Measurements from ENCODE around the gene PGD.
"Not testable (repeated sequence)": the region's sequence is repeated elsewhere in the genome, so short reads cannot be mapped to it uniquely, and the experiment has no call there.

Gene PGD

DNA sequence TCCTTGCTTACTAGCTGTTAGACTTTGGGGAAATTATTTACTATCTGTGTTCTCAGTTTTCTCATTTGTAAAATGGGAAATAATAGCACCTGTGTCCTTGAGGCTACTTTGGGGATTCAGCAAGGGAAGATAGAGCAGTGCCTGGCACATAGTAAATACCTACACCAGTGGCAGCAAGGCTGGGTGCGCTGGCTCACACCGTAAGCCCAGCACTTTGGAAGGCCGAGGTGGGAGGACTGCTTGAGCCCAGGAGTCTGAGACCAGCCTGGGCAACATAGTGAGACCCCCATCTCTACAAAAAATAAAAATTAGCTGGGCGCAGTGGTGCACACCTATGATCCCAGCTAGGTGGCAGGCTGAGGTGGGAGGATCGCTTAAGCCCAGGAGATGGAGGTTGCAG lies 22.8 kb downstream of the PGD start:
- no peak overlapping the region for H3K4me3 ChIP-seq (ENCODE audit: low read depth, low read length)
- no peak for DNase-seq (ENCODE audit: low read depth)
- TF ChIP-seq, protein P1, sequence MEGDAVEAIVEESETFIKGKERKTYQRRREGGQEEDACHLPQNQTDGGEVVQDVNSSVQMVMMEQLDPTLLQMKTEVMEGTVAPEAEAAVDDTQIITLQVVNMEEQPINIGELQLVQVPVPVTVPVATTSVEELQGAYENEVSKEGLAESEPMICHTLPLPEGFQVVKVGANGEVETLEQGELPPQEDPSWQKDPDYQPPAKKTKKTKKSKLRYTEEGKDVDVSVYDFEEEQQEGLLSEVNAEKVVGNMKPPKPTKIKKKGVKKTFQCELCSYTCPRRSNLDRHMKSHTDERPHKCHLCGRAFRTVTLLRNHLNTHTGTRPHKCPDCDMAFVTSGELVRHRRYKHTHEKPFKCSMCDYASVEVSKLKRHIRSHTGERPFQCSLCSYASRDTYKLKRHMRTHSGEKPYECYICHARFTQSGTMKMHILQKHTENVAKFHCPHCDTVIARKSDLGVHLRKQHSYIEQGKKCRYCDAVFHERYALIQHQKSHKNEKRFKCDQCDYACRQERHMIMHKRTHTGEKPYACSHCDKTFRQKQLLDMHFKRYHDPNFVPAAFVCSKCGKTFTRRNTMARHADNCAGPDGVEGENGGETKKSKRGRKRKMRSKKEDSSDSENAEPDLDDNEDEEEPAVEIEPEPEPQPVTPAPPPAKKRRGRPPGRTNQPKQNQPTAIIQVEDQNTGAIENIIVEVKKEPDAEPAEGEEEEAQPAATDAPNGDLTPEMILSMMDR (IDR thresholded peaks at IDR 0.05; ENCODE audit: low read depth, low read length) = no peak
- TF ChIP-seq MYC (IDR thresholded peaks at IDR 0.05; ENCODE audit: low read depth, low read length) (no peak), POLR2A (IDR thresholded peaks at IDR 0.05; ENCODE audit: extremely low read depth, insufficient read length) (no peak)
- TF ChIP-seq, protein P2, sequence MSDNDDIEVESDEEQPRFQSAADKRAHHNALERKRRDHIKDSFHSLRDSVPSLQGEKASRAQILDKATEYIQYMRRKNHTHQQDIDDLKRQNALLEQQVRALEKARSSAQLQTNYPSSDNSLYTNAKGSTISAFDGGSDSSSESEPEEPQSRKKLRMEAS (IDR thresholded peaks at IDR 0.05; ENCODE audit: low read depth, low read length) = no peak

GRCh38 chr1:10424034-10424433 lies 25.2 kb downstream of the PGD start:
- H3K4me3 ChIP-seq (ENCODE audit: low read depth, low read length) = no peak overlapping the region
- no peak for TF ChIP-seq POLR2A (IDR thresholded peaks at IDR 0.05; ENCODE audit: extremely low read depth, insufficient read length)
- TF ChIP-seq, protein P1 (IDR thresholded peaks at IDR 0.05; ENCODE audit: low read depth, low read length) = no peak
- no peak for TF ChIP-seq MYC (IDR thresholded peaks at IDR 0.05; ENCODE audit: low read depth, low read length)
- TF ChIP-seq, protein P2 (IDR thresholded peaks at IDR 0.05; ENCODE audit: low read depth, low read length) = no peak
- DNase-seq (ENCODE audit: low read depth) = peak; percentile 10

GRCh38 chr1:10424651-10425050 lies 25.8 kb downstream of the PGD start:
- H3K4me3 ChIP-seq (ENCODE audit: low read depth, low read length) = no peak overlapping the region
- no peak for DNase-seq (ENCODE audit: low read depth)
- TF ChIP-seq, protein P2 (IDR thresholded peaks at IDR 0.05; ENCODE audit: low read depth, low read length) = no peak
- no peak for TF ChIP-seq POLR2A (IDR thresholded peaks at IDR 0.05; ENCODE audit: extremely low read depth, insufficient read length)
- TF ChIP-seq, protein P1 (IDR thresholded peaks at IDR 0.05; ENCODE audit: low read depth, low read length) = no peak
- TF ChIP-seq MYC (IDR thresholded peaks at IDR 0.05; ENCODE audit: low read depth, low read length) = no peak

GRCh38 chr1:10425826-10426534 lies 27.1 kb downstream of the PGD start:
- DNase-seq (ENCODE audit: low read depth); H3K4me3 ChIP-seq (ENCODE audit: low read depth, low read length): not testable (repeated sequence)

DNA sequence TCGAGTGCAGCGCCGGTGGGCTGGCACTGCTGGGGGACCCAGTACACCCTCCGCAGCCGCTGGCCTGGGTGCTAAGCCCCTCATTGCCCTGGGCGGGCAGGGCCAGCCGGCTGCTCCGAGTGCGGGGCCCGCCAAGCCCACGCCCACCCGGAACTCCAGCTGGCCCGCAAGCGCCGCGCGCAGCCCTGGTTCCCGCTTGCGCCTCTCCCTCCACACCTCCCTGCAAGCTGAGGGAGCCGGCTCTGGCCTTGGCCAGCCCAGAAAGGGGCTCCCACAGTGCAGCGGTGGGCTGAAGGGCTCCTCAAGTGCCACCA lies 27.6 kb downstream of the PGD start:
- DNase-seq (ENCODE audit: low read depth); H3K4me3 ChIP-seq (ENCODE audit: low read depth, low read length): not testable (repeated sequence)

DNA sequence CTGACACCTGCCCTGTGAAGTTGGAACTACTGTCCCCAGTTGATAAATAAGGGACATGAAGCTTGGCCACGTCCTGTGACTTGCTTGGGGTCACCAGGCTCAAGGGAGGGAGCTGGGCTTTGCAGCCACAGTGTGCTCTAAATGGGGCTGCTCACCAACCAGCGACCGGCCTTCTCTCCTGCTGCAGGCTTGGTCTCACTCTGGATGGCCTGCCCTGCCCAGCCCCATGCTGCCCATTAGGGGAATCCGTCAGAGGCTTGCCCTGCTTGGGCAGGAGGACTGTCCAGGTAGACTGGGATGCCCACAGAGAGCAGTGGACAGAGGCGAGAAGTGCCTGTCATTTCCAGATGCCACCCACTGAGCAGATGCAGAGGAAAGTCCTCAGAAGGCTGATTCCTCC lies 30.1 kb downstream of the PGD start:
- TF ChIP-seq POLR2A (IDR thresholded peaks at IDR 0.05; ENCODE audit: extremely low read depth, insufficient read length) = no peak
- no peak for DNase-seq (ENCODE audit: low read depth)
- no peak overlapping the region for H3K4me3 ChIP-seq (ENCODE audit: low read depth, low read length)

DNA sequence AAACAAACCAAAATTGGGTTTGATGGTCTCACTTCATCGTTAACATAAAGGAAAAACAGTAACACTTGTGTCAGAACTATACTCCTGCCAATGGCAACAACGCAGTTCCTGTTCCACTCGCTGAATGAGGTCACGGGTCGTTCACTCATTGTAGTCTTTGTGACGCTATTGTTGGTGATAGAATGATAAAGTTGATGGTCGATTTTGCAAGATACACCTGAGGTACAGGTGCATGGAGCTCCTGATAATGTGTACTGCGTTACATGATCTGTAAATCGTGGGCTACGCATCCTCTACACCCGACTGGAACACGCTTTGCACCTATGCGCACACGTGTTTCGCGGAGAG lies 31.0 kb downstream of the PGD start:
- peak overlapping the region; percentile 68 for H3K4me3 ChIP-seq (ENCODE audit: low read depth, low read length)
- TF ChIP-seq, protein P1 (IDR thresholded peaks at IDR 0.05; ENCODE audit: low read depth, low read length) = no peak
- TF ChIP-seq POLR2A (IDR thresholded peaks at IDR 0.05; ENCODE audit: extremely low read depth, insufficient read length) = no peak
- TF ChIP-seq, protein P2 (IDR thresholded peaks at IDR 0.05; ENCODE audit: low read depth, low read length) = no peak
- no peak for TF ChIP-seq MYC (IDR thresholded peaks at IDR 0.05; ENCODE audit: low read depth, low read length)
- no peak for DNase-seq (ENCODE audit: low read depth)
